Activated naive CD4-positive, alpha-beta T cell treated with Interleukin-2 at 50 U/mL for 16 hours (primary cell): ENCODE measurements around the gene GOLT1A.

ENCODE experiments used
- DNase-seq: peaks from one replicate; pipeline ENCODE4 v3.0.0-alpha.2; 2020

The GOLT1A gene

GRCh38 chr1:204216880-204217647, 3.3 kb upstream of the GOLT1A start:
- DNase-seq, result no peak

- no peak for DNase-seq
These were observed 2.4 kb upstream of the GOLT1A start for GRCh38 chr1:204216236-204216635.

- no peak for DNase-seq
These were observed 1.1 kb downstream of the GOLT1A start for GRCh38 chr1:204212715-204213114.

GRCh38 chr1:204211046-204211445, 2.7 kb downstream of the GOLT1A start:
- DNase-seq, result no peak

DNA sequence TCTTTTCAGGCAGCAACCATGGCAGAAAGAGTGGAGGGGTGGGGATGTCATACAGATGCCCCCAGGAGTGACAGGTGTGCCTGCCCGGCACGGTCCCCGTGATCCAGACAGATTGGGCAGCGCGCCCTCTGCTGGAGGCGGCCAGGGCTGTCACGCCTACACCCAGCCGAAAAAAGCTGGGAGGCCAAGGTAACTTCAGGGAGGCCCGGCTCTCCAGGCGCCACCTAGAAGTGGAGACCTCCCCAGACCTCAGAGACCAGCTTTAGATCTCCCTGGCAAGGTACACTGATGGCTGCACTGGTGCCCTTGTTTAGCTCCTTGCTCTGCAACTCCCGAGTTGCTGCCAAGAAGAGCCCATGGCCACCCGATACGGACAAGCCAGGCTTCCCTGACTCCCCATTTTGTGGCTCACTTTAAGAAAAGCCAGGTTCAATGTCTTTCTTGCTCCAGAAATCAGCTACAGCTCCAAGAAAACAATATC, 6.6 kb downstream of the GOLT1A start:
- peak; percentile 78 for DNase-seq

- DNase-seq, result no peak
These were observed 7.7 kb downstream of the GOLT1A start for GRCh38 chr1:204206121-204206520.

- DNase-seq, result no peak
These were observed 8.3 kb downstream of the GOLT1A start for GRCh38 chr1:204205486-204205885.

- DNase-seq, result no peak
These were observed 8.8 kb downstream of the GOLT1A start for GRCh38 chr1:204204944-204205343.

GRCh38 chr1:204203206-204203767, 10.5 kb downstream of the GOLT1A start:
- no peak for DNase-seq

GRCh38 chr1:204202481-204202880, 11.3 kb downstream of the GOLT1A start:
- no peak for DNase-seq

- DNase-seq, result no peak
These were observed 12.3 kb downstream of the GOLT1A start for GRCh38 chr1:204201348-204202040.

GRCh38 chr1:204199579-204199978, 14.2 kb downstream of the GOLT1A start:
- DNase-seq, result no peak

GRCh38 chr1:204198348-204199340, 15.1 kb downstream of the GOLT1A start:
- no peak for DNase-seq

DNA sequence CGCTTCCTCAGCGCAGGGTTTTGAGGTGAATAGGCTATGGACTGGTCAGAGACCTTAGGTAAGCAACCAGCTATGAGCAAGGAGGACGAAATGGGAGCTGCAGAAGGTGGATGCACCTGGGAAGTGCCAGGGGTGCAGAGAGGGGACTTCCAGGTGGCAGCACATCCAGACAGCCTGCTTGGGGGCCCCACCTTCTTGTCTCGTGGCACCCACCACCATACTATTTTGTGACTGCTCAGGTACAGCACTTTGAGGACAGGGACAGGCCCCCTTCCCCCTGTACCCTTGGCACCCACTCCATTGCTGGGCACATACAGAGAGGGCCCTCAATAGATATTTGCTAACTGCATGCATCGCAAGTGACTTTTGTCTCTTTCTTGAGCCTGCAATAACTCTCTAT, 16.7 kb downstream of the GOLT1A start:
- DNase-seq, result no peak

GRCh38 chr1:204196068-204196795, 17.6 kb downstream of the GOLT1A start, which contains the start of gene KISS1:
KISS1 (minus strand) TSS chr1:204196491; CDS start chr1:204192876, 3,615 bp downstream.
- no peak for DNase-seq

DNA sequence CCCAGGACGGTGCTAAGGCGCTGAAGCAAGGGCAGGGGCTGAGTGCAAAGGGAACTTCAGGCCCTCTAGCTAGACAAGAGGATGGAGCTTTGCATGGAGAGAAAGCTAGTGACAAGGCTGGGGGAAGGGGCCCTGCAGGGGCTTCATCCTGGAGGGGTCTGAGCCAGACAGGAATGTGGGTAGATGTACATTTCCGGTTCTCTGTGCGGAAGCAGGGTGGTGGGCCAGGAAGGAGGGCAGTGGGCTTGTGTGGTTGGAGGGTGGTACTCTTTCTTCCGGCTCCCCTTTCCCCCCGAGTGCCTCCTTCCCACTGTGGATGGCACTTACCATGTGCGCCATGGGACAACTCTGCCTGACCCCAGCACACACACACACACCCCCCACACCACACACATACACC, 19.0 kb downstream of the GOLT1A start:
- no peak for DNase-seq

- DNase-seq, result no peak
These were observed 19.7 kb downstream of the GOLT1A start for GRCh38 chr1:204194080-204194479.

DNA sequence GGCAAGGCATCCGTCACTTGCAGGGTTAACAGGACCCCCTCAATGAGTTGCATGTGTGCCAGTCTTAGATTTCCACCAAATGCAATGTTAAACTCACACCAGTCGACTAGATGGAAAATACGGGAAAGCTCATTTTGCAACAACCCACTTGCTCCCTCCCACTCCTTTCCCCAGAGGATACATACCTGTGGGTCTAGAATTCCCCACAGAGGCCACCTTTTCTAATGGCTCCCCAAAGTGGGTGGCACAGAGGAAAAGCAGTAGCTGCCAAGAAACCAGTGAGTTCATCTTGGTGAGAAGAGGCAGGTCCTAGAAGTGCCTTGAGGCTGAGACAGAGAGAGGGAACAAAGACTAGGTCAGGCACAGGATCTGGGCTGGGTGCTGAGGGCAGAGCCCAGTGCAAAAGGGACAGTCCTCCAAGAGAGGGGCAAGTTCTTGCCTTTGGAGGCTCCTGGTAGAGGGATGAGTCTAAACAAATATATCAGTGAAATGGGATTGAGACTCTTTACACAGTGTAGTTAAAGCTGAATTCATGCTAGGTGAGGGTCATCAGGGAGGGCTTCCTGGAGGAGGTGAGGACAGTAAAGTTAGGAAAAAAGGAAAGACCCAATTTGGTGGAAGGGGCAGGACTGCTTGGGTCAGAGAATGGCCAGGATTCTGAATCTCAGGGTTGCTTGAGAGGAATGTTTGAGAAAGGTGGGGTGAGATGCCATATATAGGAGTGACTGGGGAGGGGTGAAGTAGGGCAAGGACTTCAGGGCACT, 21.0 kb downstream of the GOLT1A start:
- no peak for DNase-seq

GRCh38 chr1:204192046-204192445, 21.7 kb downstream of the GOLT1A start:
- no peak for DNase-seq

DNA sequence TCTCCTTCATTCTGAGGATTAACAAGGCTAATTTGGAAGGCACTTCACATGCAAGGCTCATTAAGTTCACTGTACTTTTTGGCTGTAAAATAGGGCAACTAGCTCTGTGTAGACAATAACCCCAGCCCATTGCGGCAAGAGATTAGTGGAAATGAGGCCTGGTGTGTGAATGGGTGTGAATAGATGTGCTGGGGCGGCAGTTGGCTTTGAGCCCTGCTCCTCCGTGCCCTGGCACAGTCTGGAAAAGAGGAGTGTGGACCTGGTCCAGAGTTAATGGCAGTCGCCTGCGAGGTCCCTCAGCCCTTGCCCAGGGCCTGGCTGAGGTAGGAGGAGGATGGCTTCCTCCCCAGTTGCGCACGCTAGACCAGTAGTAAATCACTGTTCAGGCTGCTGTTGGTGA, 22.3 kb downstream of the GOLT1A start:
- no peak for DNase-seq
